K562 (cell line): ENCODE data around the gene LRRC15. TPM values are rescaled to one million over a fixed set of nuclear protein-coding genes. Genes with fewer than 3 reads are reported as not detected.

Experiments used
- CREB5 ChIP-seq: fragments of 250-450 bp; sonication (Bioruptor Pico); IDR thresholded peaks from 2 replicates; pipeline ENCODE4 v1.5.0; 2020; ENCODE audit warnings: mild to moderate bottlenecking
- HMGXB4 ChIP-seq: sonication (generic); formaldehyde crosslinking; IDR thresholded peaks from 2 replicates; pipeline ENCODE4 v1.8.1; 2023; ENCODE audit warnings: mild to moderate bottlenecking, missing genetic modification reagents
- MCM5 ChIP-seq: fragments of 450-650 bp; IDR thresholded peaks from 2 replicates; pipeline ENCODE4 v1.6.1; 2016; ENCODE audit warnings: low read depth
- REST ChIP-seq, 2 experiments: fragments of 450-650 bp; formaldehyde crosslinking in 1 of 2; IDR thresholded peaks; 2 replicates each; pipeline versions ENCODE4 v1.4.0 to v1.6.1; 2014 to 2020; ENCODE audit warnings: mild to moderate bottlenecking in 2 of 2, borderline replicate concordance in 1 of 2, low read depth in 1 of 2
- SFPQ ChIP-seq: fragments of 200-400 bp; formaldehyde crosslinking; IDR thresholded peaks from 2 replicates; pipeline ENCODE4 v1.6.1; 2017; ENCODE audit warnings: mild to moderate bottlenecking, low read depth, low read length, moderate library complexity
- SMC3 ChIP-seq: conservative IDR thresholded peaks from 2 replicates; pipeline ENCODE4 v1.6.1; 2011; ENCODE audit warnings: low read depth, low read length, improper control_type of control experiment; ENCODE audit not compliant: insufficient read depth
- SNIP1 ChIP-seq: fragments of 450-650 bp; IDR thresholded peaks from 2 replicates; pipeline ENCODE4 v1.7.1; 2017; ENCODE audit warnings: low read depth, mild to moderate bottlenecking
- ZBTB1 ChIP-seq: sonication (generic); formaldehyde crosslinking; IDR thresholded peaks from 2 replicates; pipeline ENCODE4 v1.8.1; 2023; ENCODE audit warnings: missing genetic modification reagents, low read depth, mild to moderate bottlenecking, borderline replicate concordance
- ZNF280B ChIP-seq: fragments of 250-450 bp; sonication (Bioruptor Pico); IDR thresholded peaks from 2 replicates; pipeline ENCODE4 v1.5.1; 2021; ENCODE audit warnings: mild to moderate bottlenecking
- polyA plus RNA-seq, 8 experiments: library from polyadenylated mRNA; depleted of rRNA in 4 of 8; stranded (reverse) in 5 of 8; unstranded in 3 of 8; fragments of >200 nt; fragmentation: Nextera tagmentation in 2 of 8; fragmentation: Illumina TruSeq in 1 of 8; extraction: Ambion mirVana in 2 of 8; extraction: Trizol in 1 of 8; gene quantifications; 2 replicates each; pipeline versions ENCODE4 v1.2.1 to v1.2.3, GENCODE V29; 2011 to 2014; ENCODE audit warnings: inconsistent platforms in 1 of 8, missing spikeins in 1 of 8
- total RNA-seq, 7 experiments: library from RNA; depleted of rRNA in 6 of 7; stranded (reverse); fragments of >200 nt in 6 of 7; fragmentation: Illumina TruSeq in 2 of 7; extraction: Trizol in 2 of 7; gene quantifications; 2 replicates each; pipeline versions ENCODE4 v1.2.1 to v1.2.3, GENCODE V29; 2011 to 2021; ENCODE audit warnings: low replicate concordance in 1 of 7

Gene LRRC15
- total and polyA plus RNA-seq, 9 of the 15 experiments (the other 6 are each of a cell fraction or from before 2014, with no cell fraction given), result not detected

- TF ChIP-seq HMGXB4 (no peak), CREB5 (CRISPR knock-in tag) (no peak), SFPQ (no peak), ZBTB1 (no peak), SNIP1 (no peak), MCM5 (no peak), SMC3 (0 out of 2 replicates have a peak, but pooled peaks have one; percentile 30), ZNF280B (CRISPR knock-in tag) (no peak), REST (IDR thresholded peaks at IDR 0.05; ENCODE audit: borderline replicate concordance) (peak; percentile 50; the same call in 1 of the 2 replicates), REST (CRISPR knock-in tag; IDR thresholded peaks at IDR 0.05; ENCODE audit: low read depth) (no peak)
Measured at GRCh38 chr3:194404365-194405140, 35.0 kb upstream of the LRRC15 start (continued).
